Upper lobe of right lung (tissue), 1 donor: ENCODE data around the gene PPIB. TPM values are rescaled to one million over a fixed set of nuclear protein-coding genes. Genes with fewer than 3 reads are reported as not detected.

Source experiments
- ATAC-seq: fragments of 200-7000 bp; cut with Tn5 transposase; one replicate; pipeline ENCODE4 v1.9.1; 2020; ENCODE audit warnings: mild to moderate bottlenecking, moderate library complexity
- DNase-seq: peaks from one replicate; pipeline ENCODE4 v3.0.0-alpha.2; 2020
- H3K27ac ChIP-seq: fragments of 200-600 bp; one replicate; pipeline ENCODE4 v1.8.0; 2022
- H3K27me3 ChIP-seq: fragments of 200-600 bp; one replicate; pipeline ENCODE4 v1.8.0; 2022; ENCODE audit warnings: mild to moderate bottlenecking
- H3K36me3 ChIP-seq: fragments of 200-600 bp; one replicate; pipeline ENCODE4 v1.8.0; 2022
- H3K4me1 ChIP-seq: fragments of 200-600 bp; one replicate; pipeline ENCODE4 v1.8.0; 2022
- H3K4me3 ChIP-seq: fragments of 200-600 bp; one replicate; pipeline ENCODE4 v1.8.0; 2022; ENCODE audit warnings: mild to moderate bottlenecking
- H3K9me3 ChIP-seq: fragments of 200-600 bp; one replicate; pipeline ENCODE4 v1.8.0; 2022
- CTCF ChIP-seq: fragments of 200-600 bp; IDR thresholded peaks from one replicate; pipeline ENCODE4 v1.8.0; 2022; ENCODE audit warnings: antibody characterized with exemption
- intact Hi-C: fragments of 100-400 bp; cut with DNase I; formaldehyde crosslinking; loops from one replicate; pipeline ENCODE4 v1.11.0; 2022
- long read RNA-seq: library from polyadenylated mRNA; unstranded; transcript quantifications from one replicate; pipeline ENCODE4 v2.0.0, GENCODE V29; 2021
- total RNA-seq: library from RNA; stranded (reverse); fragmentation: NEBNext Ultra II Directional; extraction: Animal tissue kit (Norgen Biotek cat#: 25700); gene quantifications from one replicate; pipeline ENCODE4 v1.2.1, GENCODE V29; 2021
- donor health status: DM: no; HTN: yes; CAD: no; lungs with severe emphysema.

Gene PPIB
- total RNA-seq: 389 TPM
- long read RNA-seq, transcript PPIB-201 (5 exons, 1,081 nt): major isoform, 270 of 285 reads
- long read RNA-seq, partial matches to known transcripts: 9 of 285 reads
- long read RNA-seq, other reads (novel, unspliced or antisense): 6 of 285 reads

DNA sequence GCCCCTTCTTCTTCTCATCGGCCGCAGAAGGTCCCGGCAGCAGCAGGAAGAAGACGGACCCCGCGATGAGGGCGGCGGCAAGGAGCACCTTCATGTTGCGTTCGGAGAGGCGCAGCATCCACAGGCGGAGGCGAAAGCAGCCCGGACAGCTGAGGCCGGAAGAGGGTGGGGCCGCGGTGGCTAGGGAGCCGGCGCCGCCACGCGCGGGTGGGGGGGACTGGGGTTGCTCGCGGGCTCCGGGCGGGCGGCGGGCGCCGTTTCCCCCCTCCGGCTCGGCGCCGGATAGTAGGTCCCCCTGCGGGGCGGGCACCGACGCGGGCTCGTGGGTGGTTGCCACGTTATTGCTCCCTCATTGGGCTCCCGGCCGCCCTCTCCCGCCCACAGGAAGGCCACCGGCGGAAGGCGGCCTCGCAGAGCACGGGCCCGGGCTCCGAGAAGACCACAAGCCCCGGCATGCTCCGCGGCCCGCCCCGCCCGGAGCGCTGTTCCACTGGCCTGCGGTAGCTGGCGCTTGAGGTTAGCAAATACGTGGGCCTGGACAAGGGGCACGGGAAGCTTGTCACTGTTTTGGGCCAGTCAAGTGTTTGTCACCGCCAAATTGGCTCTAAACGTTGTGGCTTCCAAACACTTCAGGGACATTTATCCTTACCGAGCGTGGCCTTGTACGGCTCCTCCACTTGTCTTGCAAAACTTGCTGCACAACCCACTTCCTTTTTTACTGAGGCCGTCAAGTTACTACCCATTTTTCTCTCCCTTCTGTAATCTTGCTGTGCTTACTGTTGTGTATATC, at the start of gene PPIB:
TSS of gene PPIB (minus strand) at position 154 of the 790 bp plus-strand sequence. CDS start at position 118, 36 bp downstream.
- peaks cover 36% of the 10 kb centered on the region for H3K36me3 ChIP-seq
- peak within 1 kb of the TSS; percentile 96 for H3K27ac ChIP-seq
- DNase-seq (peak; percentile 100), ATAC-seq (peak; percentile 96)
- peak; percentile 51 for TF ChIP-seq CTCF
- H3K27me3 ChIP-seq: no peaks in the 10 kb centered on the region
- H3K4me1 ChIP-seq: peaks cover 37% of the 10 kb centered on the region
- H3K4me3 ChIP-seq: peak within 1 kb of the TSS; percentile 89
- intact Hi-C loops: no loop called here
- H3K9me3 ChIP-seq: no peaks in the 10 kb centered on the region

DNA sequence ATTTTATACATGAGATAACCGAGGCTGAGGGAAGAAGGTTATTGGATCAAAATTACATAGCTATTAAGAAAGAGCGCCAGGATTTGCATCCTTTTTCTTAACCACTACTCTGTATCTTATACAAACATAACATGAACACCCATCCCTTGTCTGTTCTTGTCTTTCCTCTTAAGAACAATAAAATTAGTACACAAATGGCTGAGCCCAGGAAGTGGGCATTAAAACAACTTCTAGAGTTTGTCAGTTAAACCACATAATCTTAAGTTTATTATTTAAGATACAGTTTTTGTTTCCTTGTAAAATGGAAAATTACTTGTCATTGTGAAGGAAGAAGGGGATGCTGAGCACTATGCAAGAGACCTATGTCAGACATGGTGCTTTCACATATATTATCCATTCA, 48.9 kb upstream of the PPIB start:
- peaks cover 29% of the 10 kb centered on the region for H3K36me3 ChIP-seq
- DNase-seq: no peak
- H3K9me3 ChIP-seq: no peaks in the 10 kb centered on the region
- no peak for ATAC-seq
- TF ChIP-seq CTCF: no peak
- H3K4me3 ChIP-seq: no peak overlapping the region
- intact Hi-C loops: no loop called here
- no peak overlapping the region for H3K27ac ChIP-seq
- H3K4me1 ChIP-seq: no peaks in the 10 kb centered on the region
- H3K27me3 ChIP-seq: no peaks in the 10 kb centered on the region

DNA sequence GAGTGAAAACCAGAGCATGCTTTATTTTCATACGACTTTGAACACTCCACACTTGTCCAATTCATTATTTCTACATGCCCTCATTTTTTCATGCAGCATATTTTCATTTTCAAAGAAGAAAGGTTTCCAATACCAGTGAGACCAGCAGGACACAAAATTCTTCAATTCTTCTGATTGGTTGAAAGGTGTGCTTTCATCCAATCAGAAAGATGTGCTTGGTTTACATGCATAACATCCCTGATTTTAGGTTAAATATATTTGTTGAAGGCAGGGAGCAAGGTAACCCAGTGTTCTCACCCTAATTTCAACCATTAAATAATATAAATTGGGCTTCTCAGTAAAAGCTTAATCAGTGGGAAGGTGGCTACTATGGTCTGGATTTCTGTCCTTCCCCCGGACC, 47.5 kb upstream of the PPIB start:
- Histone ChIP-seq H3K36me3 (peaks cover 30% of the 10 kb centered on the region), H3K9me3 (no peaks in the 10 kb centered on the region), H3K27ac (no peak overlapping the region), H3K27me3 (no peaks in the 10 kb centered on the region), H3K4me3 (no peak overlapping the region), H3K4me1 (no peaks in the 10 kb centered on the region)
- ATAC-seq: no peak
- intact Hi-C loops: no loop called here
- DNase-seq: no peak
- TF ChIP-seq CTCF: no peak

DNA sequence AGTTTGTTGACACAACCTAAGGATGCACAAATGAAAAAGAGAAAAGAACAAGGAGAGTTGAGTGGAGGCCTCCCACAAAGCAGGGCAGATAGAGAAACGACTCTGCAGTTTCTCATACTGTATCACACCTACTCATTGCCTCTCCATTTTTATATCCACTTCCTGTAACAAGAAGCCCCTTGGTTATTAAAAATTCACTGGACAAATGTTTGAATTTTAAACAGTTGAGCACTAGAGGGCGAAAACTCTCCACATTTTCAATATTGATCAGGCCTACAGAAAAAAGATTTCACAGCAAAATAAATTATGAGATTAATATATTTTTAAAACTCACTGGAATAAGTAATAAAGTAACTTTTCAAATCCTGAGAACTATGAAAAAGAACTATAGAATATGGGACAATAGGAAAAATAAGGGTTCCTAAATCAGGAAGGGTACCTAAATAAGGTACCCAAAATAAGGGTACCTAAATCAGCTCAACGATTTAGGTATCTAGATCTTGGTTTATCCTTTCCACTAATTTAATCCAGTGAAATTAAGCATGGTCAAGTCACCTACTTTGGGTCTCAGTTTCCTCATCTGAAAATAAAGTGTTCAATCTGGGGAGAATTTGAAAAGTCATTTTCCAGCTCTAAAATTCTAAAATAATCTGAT, 47.0 kb upstream of the PPIB start:
- Histone ChIP-seq H3K27me3 (no peaks in the 10 kb centered on the region), H3K9me3 (no peaks in the 10 kb centered on the region), H3K4me1 (no peaks in the 10 kb centered on the region), H3K27ac (no peak overlapping the region), H3K4me3 (no peak overlapping the region), H3K36me3 (peaks cover 30% of the 10 kb centered on the region)
- TF ChIP-seq CTCF: peak; percentile 36
- no peak for DNase-seq
- ATAC-seq: no peak
- intact Hi-C loops: no loop called here

DNA sequence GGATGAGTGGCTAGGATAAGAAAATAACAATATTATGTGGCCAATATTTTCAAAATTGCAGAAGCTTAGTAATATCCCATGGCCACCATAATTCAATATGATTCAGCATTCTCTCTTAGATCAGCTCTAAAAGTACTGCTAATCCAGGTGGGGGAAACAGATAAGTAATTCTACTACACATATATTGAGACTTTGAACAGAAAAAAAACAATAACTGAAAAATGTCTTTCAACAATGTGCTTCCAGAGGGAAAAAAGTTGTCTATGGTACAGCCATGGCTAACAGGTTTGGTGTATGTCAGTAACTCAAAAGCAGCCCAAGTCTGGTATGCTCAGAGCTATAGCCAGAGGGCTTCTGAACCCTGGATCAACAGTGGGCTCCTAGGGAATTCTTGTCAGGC, 42.4 kb upstream of the PPIB start:
- ATAC-seq (no peak), DNase-seq (no peak)
- TF ChIP-seq CTCF: no peak
- Histone ChIP-seq H3K36me3 (peaks cover 45% of the 10 kb centered on the region), H3K27me3 (no peaks in the 10 kb centered on the region), H3K27ac (no peak overlapping the region), H3K4me1 (no peaks in the 10 kb centered on the region), H3K4me3 (no peak overlapping the region), H3K9me3 (no peaks in the 10 kb centered on the region)
- intact Hi-C loops: no loop called here
